Esophagus squamous epithelium (tissue), 5 donors: ENCODE results near the gene GOSR1. TPM values are rescaled to one million over a fixed set of nuclear protein-coding genes. Genes with fewer than 3 reads are reported as not detected.

Experiments
- DNase-seq: peaks from one replicate; lab custom pipeline; 2025; lab: John Stamatoyannopoulos, UW
- H3K27ac ChIP-seq, 4 donors: fragments of 200-600 bp; sonication (generic); one replicate each; pipeline ENCODE4 v1.5.1; 2016 to 2019; ENCODE audit warnings: mild to moderate bottlenecking in 1 of 4
- H3K27me3 ChIP-seq, 4 donors: fragments of 200-600 bp; sonication (generic); 1 replicate in 3 of 4; 2 replicates in 1 of 4; pipeline versions ENCODE4 v1.5.1 to v1.6.0; 2017 to 2021; ENCODE audit warnings: antibody characterized with exemption in 1 of 4
- H3K36me3 ChIP-seq, 3 donors: fragments of 200-600 bp; sonication (generic); one replicate each; pipeline ENCODE4 v1.5.1; 2016 to 2019
- H3K4me1 ChIP-seq, 3 donors: fragments of 200-600 bp; sonication (generic); one replicate each; pipeline ENCODE4 v1.5.1; 2017 to 2019
- H3K4me3 ChIP-seq, 4 donors: fragments of 200-600 bp; sonication (generic); 1 replicate in 3 of 4; 2 replicates in 1 of 4; pipeline ENCODE4 v1.5.1; 2016 to 2019; ENCODE audit warnings: mild to moderate bottlenecking in 2 of 4, moderate library complexity in 1 of 4
- H3K9me3 ChIP-seq, 3 donors: fragments of 200-600 bp; sonication (generic); one replicate each; pipeline ENCODE4 v1.5.1; 2016 to 2019
- CTCF ChIP-seq, 6 experiments: fragments of 450-650 bp in 4 of 6; fragments of 200-600 bp in 2 of 6; sonication (generic) in 2 of 6; IDR thresholded peaks; one replicate each; pipeline ENCODE4 v1.5.1; 2016 to 2019; ENCODE audit warnings: antibody characterized with exemption in 6 of 6, mild to moderate bottlenecking in 4 of 6, moderate library complexity in 4 of 6
- POLR2A ChIP-seq, 4 donors: fragments of 450-650 bp; IDR thresholded peaks; one replicate each; pipeline ENCODE4 v1.6.1; 2017; ENCODE audit warnings: antibody characterized with exemption in 4 of 4, mild to moderate bottlenecking in 4 of 4, moderate library complexity in 3 of 4
- WGBS, 2 donors: methylation state at CpG; one replicate each; pipeline ENCODE4 v1.1.5; 2018; 5-methylcytosine and 5-hydroxymethylcytosine counted together
- intact Hi-C: fragments of 100-400 bp; cut with DNase I; formaldehyde crosslinking; loops from one replicate; pipeline ENCODE4 v1.15.0; 2022
- total RNA-seq, 4 donors: library from RNA; depleted of rRNA; stranded (reverse); fragments of >200 nt; gene quantifications; one replicate each; pipeline ENCODE4 v1.1.0, GENCODE V29; 2016
- donor health status: DM: yes; HTN: yes; CAD: no.

GOSR1 gene
- total RNA-seq, 4 donors from 2014 or later, result 19.4 to 50.4 (median 37.7) TPM

- H3K4me1 ChIP-seq, result no peaks in the 10 kb centered on the region
- no peaks in the 10 kb centered on the region for H3K27me3 ChIP-seq
- H3K9me3 ChIP-seq, result no peaks in the 10 kb centered on the region
- no peak overlapping the region for H3K4me3 ChIP-seq
- WGBS, 2 donors, result 35 to 46% methylated on average over 2 of the region's 2 CpGs
- DNase-seq, result no peak
- intact Hi-C loops, result no loop called here
- TF ChIP-seq CTCF (IDR thresholded peaks at IDR 0.05) (no peak), POLR2A (IDR thresholded peaks at IDR 0.05) (no peak)
- no peak overlapping the region for H3K27ac ChIP-seq
- H3K36me3 ChIP-seq, result peaks cover 4 to 100% (median 24%) of the 10 kb centered on the region in 3 donors
These were observed 16.6 kb downstream of the GOSR1 start for GRCh38 chr17:30493780-30494179.

GRCh38 chr17:30495586-30495985 lies 18.4 kb downstream of the GOSR1 start:
- TF ChIP-seq CTCF (IDR thresholded peaks at IDR 0.05), result no peak
- no peak for TF ChIP-seq POLR2A (IDR thresholded peaks at IDR 0.05)
- Histone ChIP-seq H3K4me3 (no peak overlapping the region), H3K36me3 (peaks cover 4 to 100% (median 19%) of the 10 kb centered on the region in 3 donors), H3K9me3 (no peaks in the 10 kb centered on the region), H3K4me1 (no peaks in the 10 kb centered on the region), H3K27me3 (no peaks in the 10 kb centered on the region), H3K27ac (no peak overlapping the region)
- no peak for DNase-seq
- intact Hi-C loops, result no loop called here

- H3K36me3 ChIP-seq, result peaks cover 0 to 94% (median 3%) of the 10 kb centered on the region in 3 donors
- no peak overlapping the region for H3K4me3 ChIP-seq
- WGBS, 2 donors, result 73 to 83% methylated on average over 4 of the region's 4 CpGs
- no peaks in the 10 kb centered on the region for H3K9me3 ChIP-seq
- no peaks in the 10 kb centered on the region for H3K4me1 ChIP-seq
- no peaks in the 10 kb centered on the region for H3K27me3 ChIP-seq
- no peak for DNase-seq
- no peak overlapping the region for H3K27ac ChIP-seq
- TF ChIP-seq POLR2A (IDR thresholded peaks at IDR 0.05) (no peak), CTCF (IDR thresholded peaks at IDR 0.05) (no peak)
- intact Hi-C loops, result no loop called here
These were observed 26.4 kb downstream of the GOSR1 start for GRCh38 chr17:30503558-30503957.

GRCh38 chr17:30505868-30506417 lies 28.7 kb downstream of the GOSR1 start:
- WGBS, 2 donors, result 90 to 92% methylated on average over 5 to 6 of the region's 6 CpGs
- intact Hi-C loops, result no loop called here
- Histone ChIP-seq H3K27me3 (no peaks in the 10 kb centered on the region), H3K4me3 (no peak overlapping the region), H3K27ac (no peak overlapping the region), H3K4me1 (no peaks in the 10 kb centered on the region), H3K9me3 (no peaks in the 10 kb centered on the region), H3K36me3 (peaks cover 0 to 74% (median 3%) of the 10 kb centered on the region in 3 donors)
- DNase-seq, result no peak
- TF ChIP-seq CTCF (IDR thresholded peaks at IDR 0.05) (no peak), POLR2A (IDR thresholded peaks at IDR 0.05) (no peak)

GRCh38 chr17:30506481-30506880 lies 29.3 kb downstream of the GOSR1 start:
- no peaks in the 10 kb centered on the region for H3K9me3 ChIP-seq
- TF ChIP-seq CTCF (IDR thresholded peaks at IDR 0.05) (no peak), POLR2A (IDR thresholded peaks at IDR 0.05) (no peak)
- no peak for DNase-seq
- no peak overlapping the region for H3K27ac ChIP-seq
- no peaks in the 10 kb centered on the region for H3K27me3 ChIP-seq
- no peaks in the 10 kb centered on the region for H3K4me1 ChIP-seq
- peaks cover 0 to 74% (median 3%) of the 10 kb centered on the region in 3 donors for H3K36me3 ChIP-seq
- 76 to 100% methylated on average over 1 of the region's 1 CpG for WGBS, 2 donors
- no peak overlapping the region for H3K4me3 ChIP-seq
- intact Hi-C loops, result no loop called here
